HepG2 (cell line): ENCODE results near the gene SORBS2. TPM values are rescaled to one million over a fixed set of nuclear protein-coding genes. Genes with fewer than 3 reads are reported as not detected.
A peak's percentile ranks its signal among the peaks of the same experiment; 100 is the strongest.

Experiments
- ATAC-seq: fragments of 200-7000 bp; cut with Tn5 transposase; 3 replicates; pipeline ENCODE4 v1.9.1; 2020; ENCODE audit warnings: mild to moderate bottlenecking, moderate library complexity
- BruUV-seq: library from RNA; stranded (reverse); fragments of 400-500 nt; replicated peaks from 2 replicates; lab custom pipeline; 2021; lab: Mats Ljungman, UMichigan
- CTCF ChIA-PET: fragments of 300-600 bp; formaldehyde crosslinking; extraction: SDS; loops from one replicate; lab custom pipeline; 2021; ENCODE audit warnings: low total read pairs, inconsistent platforms, low intra/inter-chr PET ratio; lab: Yijun Ruan, JAX
- POLR2A ChIA-PET: fragments of 350-600 bp; sonication (Branson Sonifier 250); formaldehyde crosslinking; loops from one replicate; lab custom pipeline; 2020; ENCODE audit warnings: antibody characterized with exemption, inconsistent platforms; lab: Yijun Ruan, JAX
- DNase-seq: peaks from one replicate; pipeline ENCODE4 v3.0.0-alpha.2; 2015; ENCODE audit warnings: low spot score
- FAIRE-seq: peaks from 3 replicates; lab custom pipeline; 2011; peaks lifted over from hg19 to GRCh38; lab: Jason Lieb, UNC
- H2AFZ ChIP-seq: one replicate; pipeline ENCODE4 v1.6.1; 2011; ENCODE audit warnings: low read length, inconsistent platforms
- H3K27ac ChIP-seq: fragments of 300-600 bp; 3 replicates; pipeline ENCODE4 v1.8.0; 2011; ENCODE audit warnings: mixed run types, mild to moderate bottlenecking, mixed read lengths, low read length, inconsistent platforms; ENCODE audit not compliant: insufficient read depth; ENCODE audit errors: extremely low read length
- H3K27me3 ChIP-seq, 2 experiments: fragments of 200-600 bp in 1 of 2; 2 replicates in 1 of 2; 3 replicates in 1 of 2; pipeline versions ENCODE4 v1.6.0 to v1.8.0; 2011; ENCODE audit warnings: low read length in 2 of 2, mild to moderate bottlenecking in 2 of 2, moderate library complexity in 2 of 2, inconsistent platforms in 1 of 2; ENCODE audit not compliant: insufficient read depth in 2 of 2, control insufficient read depth in 1 of 2
- H3K36me3 ChIP-seq, 2 experiments: fragments of 200-600 bp in 1 of 2; replicated peaks in 1 of 2; 2 replicates in 1 of 2; 3 replicates in 1 of 2; pipeline versions ENCODE4 v1.5.1 to v1.8.0; 2011; ENCODE audit warnings: low read length in 2 of 2, inconsistent platforms in 1 of 2; ENCODE audit not compliant: insufficient read depth in 2 of 2, control insufficient read depth in 1 of 2
- H3K4me1 ChIP-seq: 2 replicates; pipeline ENCODE4 v1.5.1; 2012; ENCODE audit warnings: low read length, inconsistent platforms; ENCODE audit not compliant: insufficient read depth
- H3K4me2 ChIP-seq: 2 replicates; pipeline ENCODE4 v1.6.0; 2011; ENCODE audit warnings: low read depth, low read length, inconsistent platforms
- H3K4me3 ChIP-seq, 3 experiments: fragments of 200-600 bp in 1 of 3; sonication (generic), shearing (Covaris generic) in 1 of 3; replicated peaks in 1 of 3; 2 replicates each; pipeline ENCODE4 v1.5.1; 2011 to 2016; ENCODE audit warnings: low read length in 3 of 3, inconsistent platforms in 2 of 3, low read depth in 2 of 3, mild to moderate bottlenecking in 2 of 3, control low read depth in 1 of 3, mixed read lengths in 1 of 3; ENCODE audit not compliant: insufficient read depth in 1 of 3
- H3K79me2 ChIP-seq: one replicate; pipeline ENCODE4 v1.6.1; 2011; ENCODE audit warnings: low read length, inconsistent platforms; ENCODE audit not compliant: insufficient read depth
- H3K9ac ChIP-seq: 2 replicates; pipeline ENCODE4 v1.6.0; 2011; ENCODE audit warnings: mild to moderate bottlenecking, low read depth, low read length, inconsistent platforms; ENCODE audit not compliant: insufficient read depth
- H3K9me3 ChIP-seq: 2 replicates; pipeline ENCODE4 v1.5.1; 2012; ENCODE audit warnings: mild to moderate bottlenecking, low read length
- H4K20me1 ChIP-seq: 2 replicates; pipeline ENCODE4 v1.6.0; 2011; ENCODE audit warnings: inconsistent platforms, mild to moderate bottlenecking, low read length, moderate library complexity; ENCODE audit not compliant: insufficient read depth
- CREB1 ChIP-seq, 2 experiments: fragments of 450-650 bp in 1 of 2; IDR thresholded peaks; 2 replicates each; pipeline ENCODE4 v1.6.1; 2016 to 2017; ENCODE audit warnings: control low read depth in 1 of 2, mild to moderate bottlenecking in 1 of 2, missing compliant biosample characterization in 1 of 2, missing genetic modification characterization in 1 of 2
- KLF15 ChIP-seq: sonication (generic); formaldehyde crosslinking; IDR thresholded peaks from 2 replicates; pipeline ENCODE4 v1.8.1; 2023; ENCODE audit warnings: borderline replicate concordance, mild to moderate bottlenecking, inconsistent platforms, missing genetic modification reagents, mixed read lengths
- MED1 ChIP-seq: sonication (generic); formaldehyde crosslinking; IDR thresholded peaks from 2 replicates; pipeline ENCODE4 v1.4.0; 2020; ENCODE audit warnings: missing genetic modification reagents
- MXD4 ChIP-seq: IDR thresholded peaks from 2 replicates; pipeline ENCODE4 v1.6.1; 2016; ENCODE audit warnings: mild to moderate bottlenecking, missing biosample characterization, missing genetic modification reagents
- MYNN ChIP-seq: sonication (generic); formaldehyde crosslinking; IDR thresholded peaks from 2 replicates; pipeline ENCODE4 v1.4.0; 2020; ENCODE audit warnings: mild to moderate bottlenecking, low read depth, missing genetic modification reagents
- PTBP1 ChIP-seq: fragments of 200-400 bp; formaldehyde crosslinking; IDR thresholded peaks from 2 replicates; pipeline ENCODE4 v1.6.1; 2018; ENCODE audit warnings: low read length, low read depth; ENCODE audit not compliant: poor library complexity, severe bottlenecking
- REPIN1 ChIP-seq: sonication (generic); formaldehyde crosslinking; IDR thresholded peaks from 2 replicates; pipeline ENCODE4 v1.8.0; 2022; ENCODE audit warnings: missing genetic modification reagents, low read depth, mild to moderate bottlenecking, borderline replicate concordance
- SKI ChIP-seq: fragments of 450-650 bp; IDR thresholded peaks from one replicate; pipeline ENCODE4 v1.6.1; 2018; ENCODE audit warnings: mild to moderate bottlenecking; ENCODE audit not compliant: partially characterized antibody
- ZHX1 ChIP-seq: sonication (generic); formaldehyde crosslinking; IDR thresholded peaks from 2 replicates; pipeline ENCODE4 v1.8.1; 2022; ENCODE audit warnings: low read depth, mild to moderate bottlenecking, missing genetic modification reagents
- ZNF205 ChIP-seq: IDR thresholded peaks from 2 replicates; pipeline ENCODE4 v1.6.1; 2018; ENCODE audit warnings: missing biosample characterization, missing genetic modification reagents
- ZNF224 ChIP-seq: sonication (generic); formaldehyde crosslinking; IDR thresholded peaks from 2 replicates; pipeline ENCODE4 v1.5.0; 2020; ENCODE audit warnings: mild to moderate bottlenecking, missing genetic modification reagents
- ZNF274 ChIP-seq: sonication (generic); formaldehyde crosslinking; IDR thresholded peaks from 2 replicates; pipeline ENCODE4 v1.5.1; 2020; ENCODE audit warnings: mild to moderate bottlenecking, missing genetic modification reagents
- ZNF501 ChIP-seq: sonication (generic); formaldehyde crosslinking; IDR thresholded peaks from 2 replicates; pipeline ENCODE4 v1.5.1; 2020; ENCODE audit warnings: mild to moderate bottlenecking, moderate library complexity, missing genetic modification reagents
- ZNF773 ChIP-seq: sonication (generic); formaldehyde crosslinking; IDR thresholded peaks from 2 replicates; pipeline ENCODE4 v1.4.0; 2020; ENCODE audit warnings: missing genetic modification reagents, borderline replicate concordance
- ZNF790 ChIP-seq: sonication (generic); formaldehyde crosslinking; IDR thresholded peaks from 2 replicates; pipeline ENCODE4 v1.8.0; 2022; ENCODE audit warnings: missing genetic modification reagents, mild to moderate bottlenecking, borderline replicate concordance
- ZNF816 ChIP-seq: sonication (generic); formaldehyde crosslinking; IDR thresholded peaks from 2 replicates; pipeline ENCODE4 v1.8.0; 2022; ENCODE audit warnings: missing genetic modification reagents, mild to moderate bottlenecking, borderline replicate concordance
- ZSCAN22 ChIP-seq: sonication (generic); formaldehyde crosslinking; IDR thresholded peaks from 2 replicates; pipeline ENCODE4 v1.4.0; 2020; ENCODE audit warnings: mild to moderate bottlenecking, missing genetic modification reagents
- ZSCAN30 ChIP-seq: sonication (generic); formaldehyde crosslinking; IDR thresholded peaks from 2 replicates; pipeline ENCODE4 v1.5.0; 2020; ENCODE audit warnings: mild to moderate bottlenecking, missing genetic modification reagents
- WGBS: methylation state at CpG from one replicate; pipeline ENCODE4 v1.1.6; 2017; ENCODE audit warnings: low lambda C conversion rate; 5-methylcytosine and 5-hydroxymethylcytosine counted together
- in situ Hi-C: cut with HindIII; loops from 2 replicates; pipeline ENCODE4 v1.10.0; 2017; ENCODE audit warnings: low pct_unique_long_range_greater_than_20kb; ENCODE audit not compliant: extremely low pct_ligation_motif_present
- intact Hi-C: fragments of 100-400 bp; cut with micrococcal nuclease; formaldehyde crosslinking; loops from one replicate; pipeline ENCODE4 v1.10.0; 2022; ENCODE audit not compliant: unreplicated experiment
- polyA plus RNA-seq, 8 experiments: library from polyadenylated mRNA; depleted of rRNA in 3 of 8; stranded (reverse) in 7 of 8; unstranded in 1 of 8; fragments of >200 nt; fragmentation: Illumina TruSeq in 4 of 8; extraction: Trizol in 4 of 8; gene quantifications; 2 replicates each; pipeline versions ENCODE4 v1.2.1 to v1.2.3, GENCODE V29; 2011 to 2016; ENCODE audit warnings: low read depth in 4 of 8, missing spikeins in 1 of 8, mixed read lengths in 1 of 8; ENCODE audit not compliant: insufficient read depth in 1 of 8
- total RNA-seq, 5 experiments: library from RNA; depleted of rRNA; stranded (reverse); fragments of >200 nt; fragmentation: Illumina TruSeq; extraction: Trizol; gene quantifications; 2 replicates each; pipeline ENCODE4 v1.2.3, GENCODE V29; 2016; ENCODE audit warnings: low read depth in 1 of 5
- TF ChIP-seq, protein P1 (sequence below): sonication (generic); formaldehyde crosslinking; IDR thresholded peaks from 2 replicates; pipeline ENCODE4 v1.4.0; 2020; ENCODE audit warnings: mild to moderate bottlenecking, missing genetic modification reagents
- TF ChIP-seq, protein P2 (sequence below): sonication (generic); formaldehyde crosslinking; IDR thresholded peaks from 2 replicates; pipeline ENCODE4 v1.4.0; 2020; ENCODE audit warnings: missing genetic modification reagents, borderline replicate concordance

Gene SORBS2
- total and polyA plus RNA-seq, 2 of the 13 experiments (the other 11 are each of a cell fraction or from before 2014, with no cell fraction given) = 25.0 to 80.5 TPM

- Histone ChIP-seq H3K36me3 (peaks cover 0 to 1% of the 10 kb centered on the region in 2 experiments; a peak in 1 of 5 replicates), H3K9me3 (no peaks in the 10 kb centered on the region), H3K4me3 (peak overlapping the region; percentile 28 to 46 (median 45)), H3K79me2 (peaks cover 27% of the 10 kb centered on the region), H2AFZ (no peak overlapping the region), H4K20me1 (no peaks in the 10 kb centered on the region), H3K4me2 (peak overlapping the region; percentile 72), H3K4me1 (peaks cover 55% of the 10 kb centered on the region), H3K9ac (peak overlapping the region; percentile 70), H3K27ac (peak overlapping the region; percentile 96), H3K27me3 (no peaks in the 10 kb centered on the region)
- DNase-seq (peak; percentile 86), FAIRE-seq (peak; percentile 63), ATAC-seq (peak; percentile 91)
- WGBS = 0% methylated on average over 8 of the region's 8 CpGs
- in situ Hi-C loops = no loop called here
- CTCF ChIA-PET = no interaction called here
- intact Hi-C loops = loop anchor here (1.0 to 2.0 kb wide), 4 partner anchors 19 to 61 kb away; no protein-coding TSS in a partner anchor
- TSS peak; percentile 26 for BruUV-seq
- POLR2A ChIA-PET = interaction anchor here (1.2 to 5.0 kb wide), 4 partner anchors 23 to 62 kb away, joined by 3 to 57 read pairs (median 24); partner anchors contain the start of gene SORBS2
- TF ChIP-seq, protein P1, sequence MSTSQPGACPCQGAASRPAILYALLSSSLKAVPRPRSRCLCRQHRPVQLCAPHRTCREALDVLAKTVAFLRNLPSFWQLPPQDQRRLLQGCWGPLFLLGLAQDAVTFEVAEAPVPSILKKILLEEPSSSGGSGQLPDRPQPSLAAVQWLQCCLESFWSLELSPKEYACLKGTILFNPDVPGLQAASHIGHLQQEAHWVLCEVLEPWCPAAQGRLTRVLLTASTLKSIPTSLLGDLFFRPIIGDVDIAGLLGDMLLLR (CRISPR knock-in tag) = no peak
- no peak for TF ChIP-seq ZNF274 (CRISPR knock-in tag)
- TF ChIP-seq SKI = no peak
- no peak for TF ChIP-seq ZNF224 (CRISPR knock-in tag)
- no peak for TF ChIP-seq KLF15
- TF ChIP-seq ZNF501 (CRISPR knock-in tag) = no peak
- TF ChIP-seq MED1 (CRISPR knock-in tag) = peak; percentile 77
- no peak for TF ChIP-seq ZSCAN22 (CRISPR knock-in tag)
- TF ChIP-seq REPIN1 (CRISPR knock-in tag) = no peak
- no peak for TF ChIP-seq ZHX1 (CRISPR knock-in tag)
- no peak for TF ChIP-seq MYNN (CRISPR knock-in tag)
- TF ChIP-seq ZNF816 = peak; percentile 72; the same call in 1 of the 2 replicates
- TF ChIP-seq PTBP1 = no peak
- TF ChIP-seq ZSCAN30 (CRISPR knock-in tag) = no peak
- TF ChIP-seq MXD4 = no peak; the same call in 1 of the 2 replicates
- TF ChIP-seq ZNF790 (CRISPR knock-in tag) = no peak
- TF ChIP-seq ZNF773 (CRISPR knock-in tag) = no peak
- TF ChIP-seq, protein P2, sequence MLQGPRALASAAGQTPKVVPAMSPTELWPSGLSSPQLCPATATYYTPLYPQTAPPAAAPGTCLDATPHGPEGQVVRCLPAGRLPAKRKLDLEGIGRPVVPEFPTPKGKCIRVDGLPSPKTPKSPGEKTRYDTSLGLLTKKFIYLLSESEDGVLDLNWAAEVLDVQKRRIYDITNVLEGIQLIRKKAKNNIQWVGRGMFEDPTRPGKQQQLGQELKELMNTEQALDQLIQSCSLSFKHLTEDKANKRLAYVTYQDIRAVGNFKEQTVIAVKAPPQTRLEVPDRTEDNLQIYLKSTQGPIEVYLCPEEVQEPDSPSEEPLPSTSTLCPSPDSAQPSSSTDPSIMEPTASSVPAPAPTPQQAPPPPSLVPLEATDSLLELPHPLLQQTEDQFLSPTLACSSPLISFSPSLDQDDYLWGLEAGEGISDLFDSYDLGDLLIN (CRISPR knock-in tag) = no peak
- no peak for TF ChIP-seq ZNF205 (CRISPR knock-in tag)
- TF ChIP-seq CREB1 (IDR thresholded peaks at IDR 0.05) = no peak
- peak; percentile 51 for TF ChIP-seq CREB1 (CRISPR knock-in tag; IDR thresholded peaks at IDR 0.05)
Measured at GRCh38 chr4:185774131-185774653, 37.8 kb downstream of the SORBS2 start.
